ENCODE data around the gene CFAP61.

DNA sequence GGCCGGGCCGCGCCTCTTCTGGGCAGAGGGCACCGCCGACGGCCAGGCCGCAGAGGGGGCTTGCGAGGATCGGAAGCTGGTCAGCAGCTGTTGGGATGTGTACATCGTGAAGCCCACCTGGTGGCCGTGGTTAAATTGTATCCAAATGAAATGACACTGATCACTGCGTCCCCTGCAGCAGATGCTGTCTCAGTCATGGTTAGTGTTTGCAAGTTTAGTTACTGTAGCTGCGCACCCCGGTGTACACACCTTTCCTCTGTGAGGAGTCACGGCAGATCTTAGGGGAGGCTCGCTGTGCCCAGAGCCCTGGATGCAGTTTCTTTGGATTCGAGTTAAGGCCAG is 34.5 kb upstream of the CFAP61 start:
- TF ChIP-seq, protein P1, sequence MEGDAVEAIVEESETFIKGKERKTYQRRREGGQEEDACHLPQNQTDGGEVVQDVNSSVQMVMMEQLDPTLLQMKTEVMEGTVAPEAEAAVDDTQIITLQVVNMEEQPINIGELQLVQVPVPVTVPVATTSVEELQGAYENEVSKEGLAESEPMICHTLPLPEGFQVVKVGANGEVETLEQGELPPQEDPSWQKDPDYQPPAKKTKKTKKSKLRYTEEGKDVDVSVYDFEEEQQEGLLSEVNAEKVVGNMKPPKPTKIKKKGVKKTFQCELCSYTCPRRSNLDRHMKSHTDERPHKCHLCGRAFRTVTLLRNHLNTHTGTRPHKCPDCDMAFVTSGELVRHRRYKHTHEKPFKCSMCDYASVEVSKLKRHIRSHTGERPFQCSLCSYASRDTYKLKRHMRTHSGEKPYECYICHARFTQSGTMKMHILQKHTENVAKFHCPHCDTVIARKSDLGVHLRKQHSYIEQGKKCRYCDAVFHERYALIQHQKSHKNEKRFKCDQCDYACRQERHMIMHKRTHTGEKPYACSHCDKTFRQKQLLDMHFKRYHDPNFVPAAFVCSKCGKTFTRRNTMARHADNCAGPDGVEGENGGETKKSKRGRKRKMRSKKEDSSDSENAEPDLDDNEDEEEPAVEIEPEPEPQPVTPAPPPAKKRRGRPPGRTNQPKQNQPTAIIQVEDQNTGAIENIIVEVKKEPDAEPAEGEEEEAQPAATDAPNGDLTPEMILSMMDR (IDR thresholded peaks at IDR 0.05) = no peak
- TF ChIP-seq POLR2A (IDR thresholded peaks at IDR 0.05) = no peak
